Stimulated activated CD4-positive, alpha-beta T cell treated with anti-CD3 and anti-CD28 coated beads, Interleukin-4, amount 100 ng/mL, for 24 hours (primary cell): Measurements from ENCODE around the gene RHOU.

ENCODE experiments used
- DNase-seq: peaks from one replicate; pipeline ENCODE4 v3.0.0-alpha.2; 2020

Gene RHOU

GRCh38 chr1:228786361-228787129, 51.3 kb downstream of the RHOU start:
- no peak for DNase-seq

GRCh38 chr1:228791791-228792190, 56.5 kb downstream of the RHOU start:
- DNase-seq, result no peak

GRCh38 chr1:228792601-228793000, 57.3 kb downstream of the RHOU start:
- no peak for DNase-seq

GRCh38 chr1:228793032-228793431, 57.8 kb downstream of the RHOU start:
- no peak for DNase-seq

GRCh38 chr1:228794173-228794572, 58.9 kb downstream of the RHOU start:
- DNase-seq, result peak; percentile 29

- peak; percentile 62 for DNase-seq
Measured at GRCh38 chr1:228794810-228795209, 59.5 kb downstream of the RHOU start.

GRCh38 chr1:228795596-228795995, 60.3 kb downstream of the RHOU start:
- DNase-seq, result no peak
